Hepatocyte (in vitro differentiated cells): ENCODE measurements around the gene PITX3.

Source experiments
- CTCF ChIP-seq: fragments of 200-600 bp; sonication (generic); IDR thresholded peaks from 2 replicates; pipeline ENCODE4 v1.5.1; 2016; ENCODE audit warnings: antibody characterized with exemption, mild to moderate bottlenecking; ENCODE audit not compliant: poor library complexity
- EZH2phosphoT487 ChIP-seq: fragments of 200-600 bp; sonication (generic); IDR thresholded peaks from one replicate; pipeline ENCODE4 v1.6.1; 2018; ENCODE audit warnings: antibody characterized with exemption, mild to moderate bottlenecking, low read depth, moderate library complexity; ENCODE audit not compliant: unreplicated experiment, severe bottlenecking

GRCh38 chr10:102226542-102226870, 14.8 kb downstream of the PITX3 start:
- TF ChIP-seq CTCF (no peak), EZH2phosphoT487 (no peak)
